GM12878 (cell line): ENCODE data around the gene TIGD4. TPM values are rescaled to one million over a fixed set of nuclear protein-coding genes. Genes with fewer than 3 reads are reported as not detected.

Source experiments
- ATAC-seq: fragments of 200-7000 bp; cut with Tn5 transposase; 3 replicates; pipeline ENCODE4 v1.9.1; 2020; ENCODE audit warnings: mild to moderate bottlenecking, moderate library complexity
- BruUV-seq: library from RNA; stranded (reverse); fragments of 400-500 nt; replicated peaks from 2 replicates; lab custom pipeline; 2021; lab: Mats Ljungman, UMichigan
- CTCF ChIA-PET: fragments of 300-600 bp; sonication (Branson Sonifier 250); formaldehyde crosslinking; extraction: SDS; loops from one replicate; lab custom pipeline; 2021; ENCODE audit warnings: inconsistent platforms; lab: Yijun Ruan, JAX
- POLR2A ChIA-PET: fragments of 350-600 bp; formaldehyde crosslinking; extraction: SDS; loops from one replicate; lab custom pipeline; 2021; ENCODE audit warnings: inconsistent platforms; lab: Charles Lee
- RAD21 ChIA-PET: fragments of 300-600 bp; sonication (Branson Sonifier 250); formaldehyde crosslinking; loops from one replicate; lab custom pipeline; 2023; ENCODE audit warnings: antibody characterized with exemption; ENCODE audit not compliant: unreplicated experiment; lab: Charles Lee
- SMC1A ChIA-PET: fragments of 300-600 bp; sonication (Branson Sonifier 250); formaldehyde crosslinking; loops from one replicate; lab custom pipeline; 2023; ENCODE audit not compliant: unreplicated experiment, uncharacterized antibody; lab: Charles Lee
- DNase-seq: peaks from one replicate; pipeline ENCODE4 v3.0.0-alpha.2; 2011; ENCODE audit warnings: low read depth, low spot score
- FAIRE-seq: peaks from 3 replicates; lab custom pipeline; 2011; peaks lifted over from hg19 to GRCh38; lab: Jason Lieb, UNC
- H2AFZ ChIP-seq: 2 replicates; pipeline ENCODE4 v1.6.0; 2011; ENCODE audit warnings: low read depth, low read length, control low read depth; ENCODE audit not compliant: control insufficient read depth
- H3K27ac ChIP-seq: 2 replicates; pipeline ENCODE4 v1.5.1; 2011; ENCODE audit warnings: control low read depth; ENCODE audit not compliant: control insufficient read depth, insufficient read depth
- H3K27me3 ChIP-seq, 2 experiments: replicated peaks in 1 of 2; 2 replicates each; pipeline versions ENCODE4 v1.6.0 to v1.6.1; 2011; ENCODE audit warnings: low read length in 1 of 2; ENCODE audit not compliant: control insufficient read depth in 2 of 2, insufficient read depth in 2 of 2
- H3K36me3 ChIP-seq, 2 experiments: 2 replicates each; pipeline ENCODE4 v1.5.1; 2011; ENCODE audit warnings: low read length in 1 of 2; ENCODE audit not compliant: control insufficient read depth in 2 of 2, insufficient read depth in 2 of 2
- H3K4me1 ChIP-seq: 2 replicates; pipeline ENCODE4 v1.6.1; 2011; ENCODE audit warnings: mild to moderate bottlenecking, low read length, moderate library complexity, mixed read lengths; ENCODE audit not compliant: control insufficient read depth, insufficient read depth
- H3K4me2 ChIP-seq: 2 replicates; pipeline ENCODE4 v1.6.0; 2011; ENCODE audit warnings: control low read depth; ENCODE audit not compliant: control insufficient read depth, insufficient read depth
- H3K4me3 ChIP-seq: fragments of 200-600 bp; sonication (generic); 2 replicates; pipeline ENCODE4 v1.5.1; 2016
- H3K79me2 ChIP-seq: 2 replicates; pipeline ENCODE4 v1.6.0; 2011; ENCODE audit warnings: low read length; ENCODE audit not compliant: control insufficient read depth, insufficient read depth
- H3K9ac ChIP-seq: 2 replicates; pipeline ENCODE4 v1.8.0; 2011; ENCODE audit warnings: low read length, control low read depth, mixed read lengths; ENCODE audit not compliant: control insufficient read depth, insufficient read depth
- H3K9me3 ChIP-seq: replicated peaks from 3 replicates; pipeline ENCODE4 v1.5.1; 2011; ENCODE audit warnings: mild to moderate bottlenecking, low read length; ENCODE audit not compliant: control insufficient read depth, insufficient read depth
- H4K20me1 ChIP-seq: 2 replicates; pipeline ENCODE4 v1.6.0; 2011; ENCODE audit not compliant: control insufficient read depth, insufficient read depth
- ATF3 ChIP-seq: IDR thresholded peaks from 2 replicates; pipeline ENCODE4 v1.6.1; 2011; ENCODE audit warnings: low read depth, mild to moderate bottlenecking, low read length, moderate library complexity, borderline replicate concordance; ENCODE audit errors: extremely low read depth
- CBFB ChIP-seq: IDR thresholded peaks from 2 replicates; pipeline ENCODE4 v1.6.1; 2016; ENCODE audit warnings: antibody characterized with exemption, low read depth
- CBX3 ChIP-seq: fragments of 200-600 bp; sonication (generic); IDR thresholded peaks from 2 replicates; pipeline ENCODE4 v1.6.1; 2016; ENCODE audit warnings: low read depth, borderline replicate concordance
- EP300 ChIP-seq, 2 experiments: fragments of 150-350 bp in 1 of 2; IDR thresholded peaks; 2 replicates each; pipeline ENCODE4 v1.6.1; 2011 to 2012; ENCODE audit warnings: low read depth in 2 of 2, low read length in 2 of 2, borderline replicate concordance in 1 of 2, improper control_type of control experiment in 1 of 2, inconsistent platforms in 1 of 2; ENCODE audit not compliant: control insufficient read depth in 1 of 2
- IKZF2 ChIP-seq, 2 experiments: fragments of 450-650 bp; IDR thresholded peaks; 2 replicates each; pipeline ENCODE4 v1.6.1; 2017; ENCODE audit warnings: mild to moderate bottlenecking in 2 of 2, moderate library complexity in 2 of 2
- KLF5 ChIP-seq: fragments of 450-650 bp; IDR thresholded peaks from 2 replicates; pipeline ENCODE4 v1.6.1; 2014; ENCODE audit warnings: mild to moderate bottlenecking; ENCODE audit not compliant: partially characterized antibody
- SMAD1 ChIP-seq: fragments of 450-650 bp; IDR thresholded peaks from 2 replicates; pipeline ENCODE4 v1.6.1; 2018; ENCODE audit warnings: mild to moderate bottlenecking, low read depth; ENCODE audit not compliant: partially characterized antibody
- ZBTB33 ChIP-seq: fragments of 450-650 bp; IDR thresholded peaks from 2 replicates; pipeline ENCODE4 v1.6.1; 2017; ENCODE audit warnings: mild to moderate bottlenecking
- WGBS: methylation state at CpG from one replicate; pipeline ENCODE4 v1.1.6; 2016; ENCODE audit warnings: low lambda C conversion rate; ENCODE audit not compliant: insufficient replicate concordance, insufficient coverage; ENCODE audit errors: missing lambda C conversion rate; 5-methylcytosine and 5-hydroxymethylcytosine counted together
- in situ Hi-C: fragments of 300-500 bp; cut with MboI; formaldehyde crosslinking; loops from 9 replicates; pipeline ENCODE4 v1.14.3; 2018; ENCODE audit warnings: mixed read lengths
- intact Hi-C: fragments of 100-400 bp; cut with micrococcal nuclease; formaldehyde crosslinking; loops from one replicate; pipeline ENCODE4 v1.14.2; 2022; ENCODE audit not compliant: unreplicated experiment
- polyA plus RNA-seq, 11 experiments: library from polyadenylated mRNA; depleted of rRNA in 4 of 11; unstranded in 6 of 11; stranded (reverse) in 5 of 11; fragments of >200 nt; fragmentation: Nextera tagmentation in 4 of 11; fragmentation: Illumina TruSeq in 1 of 11; extraction: Ambion mirVana in 4 of 11; extraction: Trizol in 1 of 11; gene quantifications; 1 replicate in 1 of 11; 2 replicates in 10 of 11; pipeline versions ENCODE4 v1.2.1 to v1.2.3, GENCODE V29; 2011 to 2016; ENCODE audit warnings: inconsistent platforms in 2 of 11, missing spikeins in 2 of 11, low read depth in 1 of 11
- total RNA-seq, 4 experiments: library from RNA; depleted of rRNA in 3 of 4; stranded (reverse); fragments of >200 nt in 3 of 4; fragmentation: Illumina TruSeq in 1 of 4; extraction: Trizol in 1 of 4; gene quantifications; 2 replicates each; pipeline versions ENCODE4 v1.2.1 to v1.2.3, GENCODE V29; 2013 to 2021

TIGD4 gene
- total and polyA plus RNA-seq, 10 of the 15 experiments (the other 5 are each of a cell fraction or from before 2014, with no cell fraction given) = 0.20 to 1.6 (median 0.48) TPM

- intact Hi-C loops = no loop called here
- SMC1A ChIA-PET = interaction anchor here (0.9 to 2.0 kb wide), 7 partner anchors 19 to 311 kb away, joined by 3 to 8 read pairs (median 6); no protein-coding TSS in a partner anchor
- no peaks in the 10 kb centered on the region for H4K20me1 ChIP-seq
- H3K9me3 ChIP-seq = no peaks in the 10 kb centered on the region
- no peak for TF ChIP-seq CBX3
- TF ChIP-seq CBFB = no peak
- TF ChIP-seq EP300 (IDR thresholded peaks at IDR 0.05; ENCODE audit: borderline replicate concordance in 1 of 2, control insufficient read depth in 1 of 2, low read depth in 2 of 2, low read length in 2 of 2) = no peak
- no peak for TF ChIP-seq IKZF2 (IDR thresholded peaks at IDR 0.05)
- no peak for TF ChIP-seq KLF5
- no peak for TF ChIP-seq ATF3
- no peak for TF ChIP-seq ZBTB33
- no peak for TF ChIP-seq SMAD1
- H3K79me2 ChIP-seq = no peaks in the 10 kb centered on the region
- H3K27me3 ChIP-seq = no peaks in the 10 kb centered on the region
- ATAC-seq = no peak
- RAD21 ChIA-PET = interaction anchor here (1.0 to 1.3 kb wide), 3 partner anchors 52 to 320 kb away, joined by 3 to 5 read pairs (median 3); no protein-coding TSS in a partner anchor
- H3K4me1 ChIP-seq = no peaks in the 10 kb centered on the region
- H3K4me2 ChIP-seq = no peak overlapping the region
- 100% methylated on average over 1 of the region's 1 CpG for WGBS
- no peaks in the 10 kb centered on the region for H3K36me3 ChIP-seq
- in situ Hi-C loops = no loop called here
- POLR2A ChIA-PET = no interaction called here
- CTCF ChIA-PET = interaction anchor here (0.8 to 1.6 kb wide), 5 partner anchors 7 to 319 kb away, joined by 4 to 9 read pairs (median 5); no protein-coding TSS in a partner anchor
- BruUV-seq = no TSS peak
- no peak overlapping the region for H3K9ac ChIP-seq
- no peak overlapping the region for H2AFZ ChIP-seq
- no peak overlapping the region for H3K27ac ChIP-seq
- no peak for FAIRE-seq
- DNase-seq = no peak
- H3K4me3 ChIP-seq = no peak overlapping the region
Measured at GRCh38 chr4:152728343-152728742, 51.2 kb downstream of the TIGD4 start.
